ENCODE results near the gene STARD13.

The STARD13 gene

DNA sequence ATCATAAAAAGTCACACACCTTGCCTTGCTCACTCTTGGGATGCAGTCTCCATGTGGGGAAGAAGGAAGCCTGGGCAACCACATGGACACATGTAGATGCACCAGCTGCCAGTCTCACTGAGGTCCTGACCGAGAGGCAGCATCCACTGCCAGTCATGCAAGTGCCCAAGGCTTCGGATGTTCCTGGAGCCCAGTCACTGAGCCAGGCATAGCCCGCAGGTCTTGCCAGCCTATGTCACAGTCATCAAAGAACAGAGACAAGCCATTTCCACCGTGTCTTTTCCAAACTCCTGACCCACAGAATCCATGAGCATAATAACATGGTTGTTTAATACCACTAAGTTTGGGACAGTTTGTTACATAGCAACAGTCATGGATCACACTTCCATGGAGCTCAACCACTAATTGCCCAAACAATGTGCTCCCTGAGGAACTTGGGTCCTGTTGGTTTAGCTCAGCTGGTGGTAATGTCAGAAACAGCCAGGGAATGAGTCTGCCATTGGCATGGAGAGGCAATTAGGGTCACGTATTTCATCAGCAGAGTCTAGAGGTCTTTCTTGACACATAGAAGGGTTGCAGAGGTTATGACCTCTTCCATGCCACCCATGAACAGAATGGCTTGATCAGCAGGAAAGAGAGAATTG, 21.5 kb downstream of the STARD13 start:
- no peak for DNase-seq (ENCODE audit: low read depth, low spot score)
- Histone ChIP-seq H3K27me3 (ENCODE audit: control insufficient read depth, insufficient read depth, low read length) (no peaks in the 10 kb centered on the region), H3K9me3 (ENCODE audit: control insufficient read depth, insufficient read depth, low read length) (no peaks in the 10 kb centered on the region), H3K4me3 (ENCODE audit: low read length) (no peak overlapping the region), H3K4me1 (ENCODE audit: control insufficient read depth, insufficient read depth, low read length) (peaks cover 2% of the 10 kb centered on the region; the same call in 1 of the 2 replicates), H3K27ac (ENCODE audit: low read length) (no peak overlapping the region), H3K36me3 (ENCODE audit: control insufficient read depth, insufficient read depth, low read length) (no peaks in the 10 kb centered on the region)
- WGBS (ENCODE audit: insufficient coverage, insufficient read length): no CpG with 5 or more reads among the region's 5 CpGs

DNA sequence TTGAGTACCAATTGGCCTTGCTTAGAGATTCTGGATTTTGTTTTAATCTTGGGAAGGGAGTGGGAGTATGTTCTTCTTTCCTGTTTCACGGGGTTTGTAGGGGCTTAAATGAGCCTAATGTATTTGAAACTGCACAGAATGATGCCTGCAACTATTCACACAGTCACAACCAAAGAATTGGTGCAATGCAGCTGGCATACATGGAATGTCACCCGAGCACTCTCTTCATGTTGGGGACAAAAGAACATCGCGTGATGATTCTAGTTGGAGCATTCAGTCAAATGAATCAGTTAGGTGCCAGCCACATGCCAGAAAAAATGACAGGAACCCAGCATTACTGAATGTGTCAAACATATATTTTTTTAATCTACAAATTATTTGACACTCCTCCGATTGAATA, 22.1 kb downstream of the STARD13 start:
- WGBS (ENCODE audit: insufficient coverage, insufficient read length): no CpG with 5 or more reads among the region's 5 CpGs
- H3K36me3 ChIP-seq (ENCODE audit: control insufficient read depth, insufficient read depth, low read length): no peaks in the 10 kb centered on the region
- no peaks in the 10 kb centered on the region for H3K27me3 ChIP-seq (ENCODE audit: control insufficient read depth, insufficient read depth, low read length)
- no peak for DNase-seq (ENCODE audit: low read depth, low spot score)
- H3K27ac ChIP-seq (ENCODE audit: low read length): no peak overlapping the region
- peaks cover 3% of the 10 kb centered on the region; the same call in 1 of the 2 replicates for H3K4me1 ChIP-seq (ENCODE audit: control insufficient read depth, insufficient read depth, low read length)
- H3K4me3 ChIP-seq (ENCODE audit: low read length): no peak overlapping the region
- no peaks in the 10 kb centered on the region for H3K9me3 ChIP-seq (ENCODE audit: control insufficient read depth, insufficient read depth, low read length)

DNA sequence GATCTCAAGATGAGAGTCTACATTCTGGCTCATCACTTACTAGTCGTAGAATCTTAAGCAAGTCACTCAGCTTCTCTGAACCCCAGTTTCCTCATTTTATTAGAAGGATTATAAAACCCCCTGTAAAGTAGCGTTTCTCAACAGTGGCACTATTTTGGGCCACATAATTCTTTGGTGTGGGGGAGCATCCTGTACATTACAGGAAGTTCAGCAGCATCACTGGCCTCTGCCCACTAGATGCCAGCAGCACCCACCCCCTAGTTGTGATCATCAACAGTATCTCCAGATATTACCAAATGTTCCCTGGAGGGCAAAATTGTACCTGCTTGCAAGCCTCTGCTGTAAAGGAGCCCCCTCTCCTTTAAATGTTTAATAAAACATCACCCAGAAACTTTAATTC, 22.6 kb downstream of the STARD13 start:
- no CpG with 5 or more reads among the region's 2 CpGs for WGBS (ENCODE audit: insufficient coverage, insufficient read length)
- Histone ChIP-seq H3K27me3 (ENCODE audit: control insufficient read depth, insufficient read depth, low read length) (no peaks in the 10 kb centered on the region), H3K4me3 (ENCODE audit: low read length) (no peak overlapping the region), H3K27ac (ENCODE audit: low read length) (no peak overlapping the region), H3K4me1 (ENCODE audit: control insufficient read depth, insufficient read depth, low read length) (peaks cover 3% of the 10 kb centered on the region; the same call in 1 of the 2 replicates), H3K36me3 (ENCODE audit: control insufficient read depth, insufficient read depth, low read length) (no peaks in the 10 kb centered on the region), H3K9me3 (ENCODE audit: control insufficient read depth, insufficient read depth, low read length) (no peaks in the 10 kb centered on the region)
- DNase-seq (ENCODE audit: low read depth, low spot score): no peak

DNA sequence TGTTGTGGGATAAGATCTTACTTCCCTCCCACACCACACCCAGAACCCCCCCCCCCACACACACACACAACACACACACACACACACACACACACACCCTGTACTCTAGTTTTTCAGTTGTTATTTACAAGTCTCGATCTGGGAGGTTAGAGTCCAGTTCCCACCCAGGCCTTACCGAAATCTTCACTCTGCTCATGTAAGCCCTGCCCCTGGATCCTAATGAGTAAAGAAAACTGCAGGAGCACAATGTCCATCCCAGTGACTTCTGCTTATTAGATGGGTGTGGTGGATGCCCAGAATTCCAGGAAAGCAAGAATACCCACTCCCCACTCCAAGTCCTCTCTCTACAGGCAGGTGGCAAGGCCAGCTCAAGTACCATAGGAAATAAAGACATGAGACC, 23.0 kb downstream of the STARD13 start:
- no peak overlapping the region for H3K4me3 ChIP-seq (ENCODE audit: low read length)
- peaks cover 3% of the 10 kb centered on the region; the same call in 1 of the 2 replicates for H3K4me1 ChIP-seq (ENCODE audit: control insufficient read depth, insufficient read depth, low read length)
- DNase-seq (ENCODE audit: low read depth, low spot score): no peak
- H3K27ac ChIP-seq (ENCODE audit: low read length): no peak overlapping the region
- no peaks in the 10 kb centered on the region for H3K36me3 ChIP-seq (ENCODE audit: control insufficient read depth, insufficient read depth, low read length)
- no peaks in the 10 kb centered on the region for H3K9me3 ChIP-seq (ENCODE audit: control insufficient read depth, insufficient read depth, low read length)
- WGBS (ENCODE audit: insufficient coverage, insufficient read length): no CpG with 5 or more reads among the region's 2 CpGs
- H3K27me3 ChIP-seq (ENCODE audit: control insufficient read depth, insufficient read depth, low read length): no peaks in the 10 kb centered on the region

DNA sequence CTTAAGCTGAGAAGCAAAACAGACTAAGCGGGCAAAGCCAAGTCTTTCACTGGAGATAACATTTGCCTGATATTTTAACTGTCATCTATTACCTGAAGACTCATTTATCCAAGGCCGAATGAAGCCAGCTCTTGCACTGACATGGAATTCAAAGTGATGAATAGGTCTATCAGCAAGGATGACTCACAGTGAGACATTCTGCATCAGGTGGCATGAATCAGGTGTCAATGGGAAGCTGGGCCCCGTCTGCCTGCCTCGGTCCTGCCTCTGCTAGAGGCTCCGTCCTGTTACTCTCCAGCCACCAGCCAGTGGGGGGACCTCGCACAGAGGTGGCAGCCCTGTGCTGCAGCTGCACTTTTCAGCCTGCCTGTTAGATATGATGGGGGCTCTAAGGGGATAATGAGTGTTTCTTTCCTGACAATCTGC, 23.5 kb downstream of the STARD13 start:
- Histone ChIP-seq H3K4me3 (ENCODE audit: low read length) (no peak overlapping the region), H3K9me3 (ENCODE audit: control insufficient read depth, insufficient read depth, low read length) (no peaks in the 10 kb centered on the region), H3K36me3 (ENCODE audit: control insufficient read depth, insufficient read depth, low read length) (no peaks in the 10 kb centered on the region), H3K27me3 (ENCODE audit: control insufficient read depth, insufficient read depth, low read length) (no peaks in the 10 kb centered on the region), H3K27ac (ENCODE audit: low read length) (no peak overlapping the region), H3K4me1 (ENCODE audit: control insufficient read depth, insufficient read depth, low read length) (peaks cover 3% of the 10 kb centered on the region; the same call in 1 of the 2 replicates)
- no peak for DNase-seq (ENCODE audit: low read depth, low spot score)
- no CpG with 5 or more reads among the region's 6 CpGs for WGBS (ENCODE audit: insufficient coverage, insufficient read length)

DNA sequence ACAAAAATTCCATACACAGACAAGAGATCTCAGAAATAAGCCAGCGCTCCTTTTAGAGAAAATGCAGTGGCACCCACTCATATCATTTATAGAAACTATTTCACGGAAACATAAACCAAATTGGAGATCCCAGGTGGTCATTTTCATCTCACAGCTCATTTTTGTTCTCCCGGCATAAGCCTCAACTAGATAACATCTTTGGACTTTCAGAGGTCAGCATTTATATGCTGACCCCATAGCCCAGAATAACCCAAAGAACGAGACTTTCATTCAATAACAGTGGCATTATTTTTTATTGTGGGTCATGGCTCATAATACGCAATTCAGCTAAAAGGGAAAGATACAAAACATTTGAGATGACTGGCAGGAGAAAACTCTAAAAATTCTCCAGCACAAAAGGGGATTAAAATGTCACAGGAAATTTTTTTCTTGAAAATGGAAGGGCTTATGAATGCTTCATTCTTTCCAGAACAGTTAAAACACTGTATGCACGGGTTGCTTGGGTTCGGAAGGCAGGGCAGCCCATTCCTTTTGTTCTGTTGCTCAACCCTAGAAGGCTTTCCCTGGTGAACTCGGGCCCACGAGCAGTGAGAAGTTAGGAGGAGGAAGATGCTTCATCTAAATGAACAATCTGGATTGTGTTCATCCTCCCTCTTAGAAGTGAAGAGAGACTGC, 24.0 kb downstream of the STARD13 start:
- H3K4me3 ChIP-seq (ENCODE audit: low read length): no peak overlapping the region
- no peaks in the 10 kb centered on the region for H3K9me3 ChIP-seq (ENCODE audit: control insufficient read depth, insufficient read depth, low read length)
- no peak overlapping the region for H3K27ac ChIP-seq (ENCODE audit: low read length)
- DNase-seq (ENCODE audit: low read depth, low spot score): no peak
- no peaks in the 10 kb centered on the region for H3K27me3 ChIP-seq (ENCODE audit: control insufficient read depth, insufficient read depth, low read length)
- no peaks in the 10 kb centered on the region for H3K36me3 ChIP-seq (ENCODE audit: control insufficient read depth, insufficient read depth, low read length)
- H3K4me1 ChIP-seq (ENCODE audit: control insufficient read depth, insufficient read depth, low read length): peaks cover 3% of the 10 kb centered on the region; the same call in 1 of the 2 replicates
- WGBS (ENCODE audit: insufficient coverage, insufficient read length): no CpG with 5 or more reads among the region's 9 CpGs

DNA sequence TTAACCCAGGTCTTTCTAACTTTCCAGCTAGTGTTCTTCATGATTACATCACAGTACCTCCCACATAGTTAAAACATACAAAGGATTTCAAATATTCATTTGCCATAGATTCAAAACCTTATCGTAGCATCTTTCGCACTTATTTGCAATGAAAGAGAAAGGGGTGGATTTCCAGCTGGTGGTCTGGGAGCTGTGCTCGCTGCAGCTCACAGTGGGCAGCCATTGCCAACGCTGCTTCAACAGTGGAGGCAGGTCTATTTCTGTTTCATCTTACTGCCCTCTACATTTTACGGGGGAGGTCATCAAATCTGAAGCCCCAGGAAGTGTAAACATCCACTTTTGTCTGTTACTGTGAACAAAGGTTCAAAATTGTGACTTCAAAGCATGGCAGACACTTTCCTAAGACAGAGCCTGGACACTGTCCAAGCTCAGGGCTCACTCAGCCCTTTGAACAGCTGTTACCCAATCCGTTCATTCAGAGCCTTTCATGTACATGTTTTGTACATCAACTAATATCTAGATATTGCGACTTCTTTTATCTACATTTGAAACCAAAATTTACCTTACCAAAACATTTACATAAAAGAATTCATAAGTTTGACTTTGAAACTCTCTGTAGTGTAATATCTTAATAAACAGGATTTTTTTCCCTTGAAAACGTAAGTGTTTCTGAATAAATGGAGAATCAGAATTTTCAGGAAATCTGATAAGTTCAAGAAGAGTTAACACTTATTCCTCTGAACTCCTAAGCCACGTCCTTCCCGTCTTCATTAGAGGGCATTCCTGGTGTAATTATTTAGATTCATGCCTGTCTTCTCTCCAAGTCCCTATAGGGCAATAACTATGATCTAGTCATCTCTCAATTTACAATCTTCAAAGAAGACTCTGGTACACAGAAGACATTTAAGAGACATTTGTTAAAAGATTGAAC, 25.1 kb downstream of the STARD13 start:
- Histone ChIP-seq H3K36me3 (ENCODE audit: control insufficient read depth, insufficient read depth, low read length) (no peaks in the 10 kb centered on the region), H3K27me3 (ENCODE audit: control insufficient read depth, insufficient read depth, low read length) (no peaks in the 10 kb centered on the region), H3K4me3 (ENCODE audit: low read length) (no peak overlapping the region), H3K4me1 (ENCODE audit: control insufficient read depth, insufficient read depth, low read length) (peaks cover 3% of the 10 kb centered on the region; the same call in 1 of the 2 replicates), H3K9me3 (ENCODE audit: control insufficient read depth, insufficient read depth, low read length) (no peaks in the 10 kb centered on the region), H3K27ac (ENCODE audit: low read length) (no peak overlapping the region)
- 100% methylated on average over 1 of the region's 10 CpGs for WGBS (ENCODE audit: insufficient coverage, insufficient read length)
- no peak for DNase-seq (ENCODE audit: low read depth, low spot score)

DNA sequence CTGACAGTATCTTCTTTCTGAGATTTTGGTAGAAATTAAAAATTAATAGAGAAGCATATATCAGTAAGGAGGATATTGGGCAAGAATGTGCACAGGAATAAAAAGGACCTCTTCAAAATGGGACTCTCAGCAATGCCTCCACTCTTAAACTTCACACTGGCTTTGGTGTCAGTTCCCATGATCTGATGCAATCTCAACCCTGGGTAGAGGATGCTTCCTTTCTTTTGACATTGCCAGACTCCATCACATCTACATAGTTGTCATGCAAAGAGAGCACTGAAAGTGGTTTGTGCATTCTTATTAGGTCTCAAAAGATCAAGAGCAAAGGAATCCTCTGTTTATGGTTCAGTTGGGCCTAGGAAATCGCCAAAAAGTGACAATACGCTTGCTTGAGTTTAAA, 26.3 kb downstream of the STARD13 start:
- no CpG with 5 or more reads among the region's 2 CpGs for WGBS (ENCODE audit: insufficient coverage, insufficient read length)

DNA sequence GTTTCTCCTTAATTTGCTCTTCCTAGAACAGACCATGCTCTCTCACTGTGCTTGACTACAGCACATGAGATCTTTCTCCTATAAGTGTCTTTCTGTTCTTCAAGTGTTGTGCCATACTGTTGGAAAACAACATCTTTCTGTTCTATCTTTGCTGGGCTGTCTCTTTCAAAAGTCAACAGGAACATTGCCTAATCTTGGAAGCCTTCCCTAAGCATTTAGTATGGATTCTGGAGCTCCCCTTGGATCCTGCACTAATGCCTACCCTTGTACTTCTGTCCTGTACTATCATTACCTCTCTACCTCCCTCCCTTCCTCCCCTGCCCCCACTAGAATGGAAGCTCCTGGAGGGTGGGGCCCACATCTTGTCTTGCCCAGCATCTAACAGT, 26.8 kb downstream of the STARD13 start:
- no peak overlapping the region for H3K4me3 ChIP-seq (ENCODE audit: low read length)
- no peak overlapping the region for H3K27ac ChIP-seq (ENCODE audit: low read length)
- no peaks in the 10 kb centered on the region for H3K9me3 ChIP-seq (ENCODE audit: control insufficient read depth, insufficient read depth, low read length)
- H3K27me3 ChIP-seq (ENCODE audit: control insufficient read depth, insufficient read depth, low read length): no peaks in the 10 kb centered on the region
- no peak for DNase-seq (ENCODE audit: low read depth, low spot score)
- H3K36me3 ChIP-seq (ENCODE audit: control insufficient read depth, insufficient read depth, low read length): no peaks in the 10 kb centered on the region
- peaks cover 3% of the 10 kb centered on the region; the same call in 1 of the 2 replicates for H3K4me1 ChIP-seq (ENCODE audit: control insufficient read depth, insufficient read depth, low read length)

More for the DNA sequence above, 26.3 kb downstream of the STARD13 start:
- Histone ChIP-seq H3K4me3 (ENCODE audit: low read length) (no peak overlapping the region), H3K9me3 (ENCODE audit: control insufficient read depth, insufficient read depth, low read length) (no peaks in the 10 kb centered on the region), H3K27ac (ENCODE audit: low read length) (no peak overlapping the region), H3K4me1 (ENCODE audit: control insufficient read depth, insufficient read depth, low read length) (peaks cover 3% of the 10 kb centered on the region; the same call in 1 of the 2 replicates), H3K36me3 (ENCODE audit: control insufficient read depth, insufficient read depth, low read length) (no peaks in the 10 kb centered on the region), H3K27me3 (ENCODE audit: control insufficient read depth, insufficient read depth, low read length) (no peaks in the 10 kb centered on the region)
- peak; percentile 63 for DNase-seq (ENCODE audit: low read depth, low spot score)

Data from iPS DF 6.9 (cell line).